NCI-H1105 treated with DMSO at 0.1 percent for 48 hours (cell line): ENCODE data around the gene FGD4.

Source experiments
- DNase-seq: peaks from one replicate; lab custom pipeline; 2025; lab: John Stamatoyannopoulos, UW

Gene FGD4

GRCh38 chr12:32679920-32680237 lies 280.5 kb downstream of the FGD4 start:
- DNase-seq = no peak

- no peak for DNase-seq
Observed at GRCh38 chr12:32680787-32681186, 281.4 kb downstream of the FGD4 start.

GRCh38 chr12:32681272-32681671 lies 281.9 kb downstream of the FGD4 start:
- no peak for DNase-seq

- no peak for DNase-seq
Observed at GRCh38 chr12:32686340-32686739, 287.0 kb downstream of the FGD4 start.

GRCh38 chr12:32688786-32689185 lies 289.4 kb downstream of the FGD4 start:
- DNase-seq = no peak

- DNase-seq = no peak
Observed at GRCh38 chr12:32690927-32691326, 291.6 kb downstream of the FGD4 start.

GRCh38 chr12:32692358-32692757 lies 293.0 kb downstream of the FGD4 start:
- no peak for DNase-seq

GRCh38 chr12:32693036-32693435 lies 293.7 kb downstream of the FGD4 start:
- no peak for DNase-seq
